COLO668 (cell line): Measurements from ENCODE around the gene NGEF.

Experiments
- DNase-seq: peaks from one replicate; lab custom pipeline; 2025; ENCODE audit not compliant: unreplicated experiment; lab: John Stamatoyannopoulos, UW

NGEF gene

DNA sequence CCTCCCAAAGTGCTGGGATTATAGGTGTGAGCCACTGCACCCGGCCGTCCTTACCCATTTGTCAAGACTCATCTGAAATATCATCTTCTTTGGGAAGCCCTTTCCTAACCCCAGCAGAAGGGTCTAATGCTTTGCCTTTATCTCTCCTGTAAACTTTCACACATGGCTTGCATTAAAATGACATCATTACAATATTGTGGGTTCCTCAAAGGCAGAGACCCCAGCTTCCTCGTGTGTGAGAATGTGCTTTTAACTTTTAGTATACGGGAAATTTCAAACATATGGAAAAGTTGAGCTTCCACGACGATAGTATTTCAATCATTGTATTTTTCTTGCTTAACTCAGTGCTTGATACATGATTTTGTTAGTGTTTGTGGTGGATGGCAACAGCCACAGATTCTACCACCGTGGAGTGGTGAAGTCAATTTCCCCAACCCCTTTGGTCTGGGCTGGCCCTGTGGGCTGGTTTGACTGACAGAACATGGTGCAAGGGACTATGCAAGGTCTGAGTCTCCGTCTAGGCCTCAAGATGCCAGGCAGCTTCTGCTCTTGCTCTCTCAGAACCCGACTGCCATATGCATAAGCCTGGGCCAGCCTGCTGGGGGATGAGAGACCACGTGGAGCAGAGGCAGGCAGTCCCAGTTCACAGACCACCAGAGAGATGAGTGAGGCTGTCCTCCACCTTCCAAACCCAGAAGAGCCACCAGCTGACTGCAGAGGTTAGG lies 39.9 kb downstream of the NGEF start:
- DNase-seq, result no peak

- DNase-seq, result no peak
Measured at GRCh38 chr2:232971744-232972143, 41.3 kb downstream of the NGEF start.

DNA sequence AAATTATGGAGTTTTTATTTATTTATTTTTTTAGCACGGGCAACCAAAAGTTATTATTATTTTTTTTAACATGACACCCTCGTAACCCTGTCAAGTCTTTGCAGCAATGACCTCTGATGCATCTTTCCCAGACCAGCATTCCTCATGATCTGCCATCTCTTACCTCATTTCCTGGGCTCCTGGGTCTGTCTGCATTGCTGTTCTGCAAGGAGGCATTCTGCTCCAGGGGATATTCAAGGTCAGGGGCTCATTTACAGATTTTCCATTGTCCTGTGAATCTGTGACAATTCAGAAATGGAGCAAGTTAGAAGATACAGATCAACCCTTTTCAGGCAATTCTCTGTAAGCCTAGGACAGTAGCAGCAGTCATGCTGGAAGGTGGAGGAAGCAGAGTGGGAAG lies 43.0 kb downstream of the NGEF start:
- no peak for DNase-seq

- no peak for DNase-seq
Measured at GRCh38 chr2:232967474-232967873, 45.6 kb downstream of the NGEF start.

- no peak for DNase-seq
Measured at GRCh38 chr2:232966122-232966521, 46.9 kb downstream of the NGEF start.

GRCh38 chr2:232963913-232964312 lies 49.1 kb downstream of the NGEF start:
- no peak for DNase-seq

DNA sequence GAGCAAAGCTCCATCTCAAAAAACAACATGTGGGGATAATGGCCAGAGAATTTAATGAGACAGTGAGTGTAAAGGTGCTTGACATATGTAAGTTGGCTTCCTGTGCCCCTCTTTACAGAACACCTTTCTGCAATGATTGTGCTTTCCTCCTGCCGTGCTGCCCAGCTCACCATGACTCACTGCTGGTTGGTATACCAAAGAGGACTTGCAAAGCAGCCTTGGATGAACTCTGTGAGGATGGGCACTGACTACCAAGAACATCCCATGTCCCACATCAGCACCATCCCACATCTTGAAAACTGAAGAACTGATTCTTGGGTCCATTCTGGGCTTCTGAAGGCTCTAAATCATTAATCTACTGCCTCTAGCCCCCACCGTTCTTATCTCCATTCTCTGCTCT lies 52.2 kb downstream of the NGEF start:
- no peak for DNase-seq

- no peak for DNase-seq
Measured at GRCh38 chr2:232959139-232959538, 53.9 kb downstream of the NGEF start.

GRCh38 chr2:232957657-232958090 lies 55.4 kb downstream of the NGEF start:
- DNase-seq, result no peak

- DNase-seq, result no peak
Measured at GRCh38 chr2:232955856-232956255, 57.2 kb downstream of the NGEF start.

GRCh38 chr2:232954691-232955090 lies 58.4 kb downstream of the NGEF start:
- no peak for DNase-seq

GRCh38 chr2:232951891-232952290 lies 61.2 kb downstream of the NGEF start:
- DNase-seq, result no peak

- no peak for DNase-seq
Measured at GRCh38 chr2:232951181-232951580, 61.9 kb downstream of the NGEF start.

GRCh38 chr2:232950751-232951150 lies 62.3 kb downstream of the NGEF start:
- no peak for DNase-seq

GRCh38 chr2:232949016-232949415 lies 64.0 kb downstream of the NGEF start:
- no peak for DNase-seq

- DNase-seq, result no peak
Measured at GRCh38 chr2:232942831-232943230, 70.2 kb downstream of the NGEF start.

DNA sequence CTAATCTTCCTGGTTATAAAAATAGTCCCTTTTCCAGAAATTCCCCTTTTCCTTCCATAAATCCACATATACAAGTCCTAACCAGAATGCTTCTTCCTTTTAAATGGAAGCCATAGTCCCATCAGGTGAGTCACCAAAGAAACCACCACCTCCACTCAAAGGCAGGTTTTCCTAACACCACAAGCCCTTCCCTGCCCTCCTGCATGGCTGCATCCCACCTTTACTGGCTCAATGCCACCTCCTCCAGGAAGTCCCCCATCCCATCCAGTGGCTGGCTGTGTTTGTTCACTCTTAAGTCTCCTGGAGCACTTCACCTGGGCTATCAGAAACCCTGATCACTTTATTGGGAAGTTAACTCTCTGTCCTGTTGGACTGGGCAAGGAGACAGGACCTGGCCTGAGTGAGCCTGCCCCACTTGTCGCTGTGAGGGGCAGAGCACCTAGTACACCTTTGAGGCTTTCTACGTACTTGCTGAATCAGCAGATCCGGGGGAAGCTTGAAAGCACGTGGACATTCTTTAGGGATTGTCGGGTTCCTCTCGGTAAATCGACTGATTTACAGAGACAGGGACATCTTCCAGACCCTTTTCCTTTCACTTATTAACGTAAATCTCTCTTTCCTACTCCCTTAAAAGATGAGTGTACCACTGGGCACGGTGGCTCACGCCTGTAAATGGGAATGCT lies 71.0 kb downstream of the NGEF start:
- DNase-seq, result no peak

- no peak for DNase-seq
Measured at GRCh38 chr2:232941400-232941799, 71.7 kb downstream of the NGEF start.

- no peak for DNase-seq
Measured at GRCh38 chr2:232940724-232941123, 72.3 kb downstream of the NGEF start.

DNA sequence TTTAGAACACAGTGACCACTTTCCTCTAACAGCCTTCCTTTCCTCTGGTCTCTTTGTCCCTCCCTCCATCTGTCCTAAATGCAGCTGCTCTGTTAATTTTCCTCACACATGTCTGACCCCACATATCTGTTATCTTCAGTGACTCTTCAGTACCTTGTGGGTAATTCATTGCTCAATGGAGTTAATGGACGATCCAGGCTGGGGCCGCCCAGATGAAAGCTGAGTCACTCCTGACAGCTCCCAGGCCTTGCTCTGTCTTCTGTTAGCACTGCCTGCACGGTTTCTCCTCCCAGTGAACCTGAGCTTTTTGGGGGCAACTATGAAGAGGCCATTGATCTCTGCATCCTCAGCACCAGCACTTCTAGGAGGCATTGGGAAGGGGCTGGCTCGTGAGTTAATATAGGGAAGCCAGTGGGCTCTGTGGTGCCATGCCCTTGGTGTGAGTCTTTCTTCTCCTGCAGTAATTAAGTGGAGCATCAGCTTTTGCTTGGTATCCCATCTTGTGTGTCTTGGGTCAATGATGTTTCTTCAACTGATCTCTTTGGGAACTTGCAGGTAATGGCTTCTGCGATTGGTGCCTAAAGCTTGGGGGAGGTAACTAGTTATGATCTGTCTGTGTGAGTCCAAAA lies 75.7 kb downstream of the NGEF start:
- no peak for DNase-seq

DNA sequence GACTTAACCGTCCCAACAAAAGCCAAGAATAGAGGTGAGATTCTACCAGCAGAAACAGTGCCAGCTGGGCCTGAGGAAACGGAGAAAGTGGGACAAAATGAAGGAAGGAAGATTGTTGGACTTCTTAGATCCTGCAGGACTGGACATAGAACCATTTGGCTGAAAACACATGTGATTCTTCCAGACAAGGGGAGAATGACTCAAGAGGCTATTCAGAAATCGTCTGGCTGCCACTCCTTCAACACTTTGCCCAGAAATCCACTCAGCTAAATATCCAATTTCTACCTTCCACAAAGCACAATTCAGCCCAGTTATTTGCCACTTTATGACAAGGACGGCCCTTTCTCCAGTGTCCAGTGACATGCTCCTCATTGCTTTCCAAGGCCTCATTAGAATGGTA lies 81.4 kb downstream of the NGEF start:
- no peak for DNase-seq

GRCh38 chr2:232930059-232930400 lies 83.0 kb downstream of the NGEF start:
- DNase-seq, result no peak
